A673 (cell line): ENCODE results near the gene NAA40.
A peak's percentile ranks its signal among the peaks of the same experiment; 100 is the strongest.

Experiments
- CTCF ChIP-seq: fragments of 300-800, 200-600 bp; sonication (generic); conservative IDR thresholded peaks from 2 replicates; pipeline ENCODE4 v1.5.1; 2017; ENCODE audit warnings: low read depth, mild to moderate bottlenecking, antibody characterized with exemption, low read length, moderate library complexity, mixed read lengths
- EZH2 ChIP-seq: fragments of 200-600 bp; sonication (generic); IDR thresholded peaks from 2 replicates; pipeline ENCODE4 v1.6.1; 2017; ENCODE audit warnings: borderline replicate concordance, low read depth, mild to moderate bottlenecking, mixed read lengths, antibody characterized with exemption, low read length; ENCODE audit not compliant: poor library complexity, severe bottlenecking

- TF ChIP-seq EZH2, result no peak
- peak; percentile 35; the same call in 1 of the 2 replicates for TF ChIP-seq CTCF
Measured at GRCh38 chr11:63901660-63902059, 37.1 kb upstream of the NAA40 start.
